ENCODE measurements around the gene BEX3.
"Not testable (repeated sequence)": the region's sequence is repeated elsewhere in the genome, so short reads cannot be mapped to it uniquely, and the experiment has no call there.

Gene BEX3

DNA sequence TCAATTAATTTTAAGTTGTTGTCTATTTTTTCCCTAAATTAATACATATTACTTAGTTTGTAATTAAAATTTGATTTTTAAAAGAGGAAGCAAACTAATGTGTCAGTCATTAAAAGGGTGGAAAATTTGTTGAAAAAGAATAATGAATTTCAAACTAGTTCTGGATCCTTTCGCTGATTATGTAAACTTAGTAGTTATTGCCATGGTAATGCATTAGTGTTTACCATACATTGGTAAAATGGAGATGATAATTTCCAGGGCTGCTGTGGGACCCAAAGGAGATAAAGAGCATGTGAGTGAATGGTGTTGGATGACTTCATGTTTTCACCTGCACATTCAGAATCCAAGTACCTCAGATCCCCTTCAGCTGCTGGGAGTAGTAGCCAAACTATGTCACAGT lies 6.5 kb downstream of the BEX3 start:
- H3K79me2 ChIP-seq (ENCODE audit: control insufficient read depth, insufficient read depth, low read length) = no peaks in the 10 kb centered on the region
- H3K23ac ChIP-seq (ENCODE audit: low read length) = no peak overlapping the region
- no peak overlapping the region for H4K5ac ChIP-seq (ENCODE audit: low read length)
- H3K56ac ChIP-seq (ENCODE audit: low read length) = peak overlapping the region; percentile 42
- H3K4ac ChIP-seq (ENCODE audit: low read depth, low read length) = peak overlapping the region; percentile 31
- H3K27me3 ChIP-seq (ENCODE audit: insufficient read depth, low read length, poor library complexity) = no peaks in the 10 kb centered on the region
- H3K9ac ChIP-seq (ENCODE audit: low read length) = no peak overlapping the region
- H2BK15ac ChIP-seq (replicated peaks; ENCODE audit: low read depth) = no peak overlapping the region
- H3K4me2 ChIP-seq (ENCODE audit: low read length) = no peak overlapping the region
- no peak overlapping the region for H2BK5ac ChIP-seq (ENCODE audit: low read length)
- H3K79me1 ChIP-seq (ENCODE audit: low read length) = no peaks in the 10 kb centered on the region
- H3K27ac ChIP-seq (ENCODE audit: low read depth, low read length) = no peak overlapping the region
- no CpG with 5 or more reads among the region's 1 CpG for WGBS (ENCODE audit: extremely low coverage, insufficient coverage, low lambda C conversion rate)
- H4K8ac ChIP-seq (ENCODE audit: low read depth, low read length) = no peak overlapping the region
- DNase-seq = no peak
- peaks cover 2% of the 10 kb centered on the region for H3K36me3 ChIP-seq (ENCODE audit: control insufficient read depth, insufficient read depth, low read length)
- H3K4me3 ChIP-seq (ENCODE audit: low read length) = no peak overlapping the region
- no peak overlapping the region for H2BK120ac ChIP-seq (ENCODE audit: low read depth, low read length)
- no peak overlapping the region for H2AK5ac ChIP-seq (ENCODE audit: low read length)
- H3K4me1 ChIP-seq (ENCODE audit: control insufficient read depth, low read depth, low read length) = no peaks in the 10 kb centered on the region
- H3K18ac ChIP-seq (ENCODE audit: low read length) = no peak overlapping the region

DNA sequence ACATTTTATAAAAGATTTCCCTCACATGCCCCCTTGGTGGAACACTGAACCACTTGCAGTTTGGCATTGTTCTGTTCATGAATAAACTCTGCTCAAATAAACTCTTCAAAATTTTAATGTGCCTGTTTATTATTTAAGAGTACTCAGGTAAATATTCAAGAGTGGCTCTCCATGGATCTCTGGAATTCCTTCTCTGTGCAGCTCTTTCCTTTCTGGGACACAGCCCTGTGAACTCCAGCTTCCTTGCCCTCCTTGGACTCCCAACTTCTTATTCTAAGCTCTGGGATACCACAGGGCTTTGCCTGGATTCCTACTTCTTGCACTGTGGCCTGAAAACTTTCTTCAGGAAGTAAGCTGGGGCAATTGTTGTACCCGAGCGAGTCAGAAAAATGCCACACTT lies 8.3 kb downstream of the BEX3 start:
- Histone ChIP-seq H3K4me1 (ENCODE audit: control insufficient read depth, low read depth, low read length) (peaks cover 2% of the 10 kb centered on the region), H3K4me2 (ENCODE audit: low read length) (no peak overlapping the region), H3K4ac (ENCODE audit: low read depth, low read length) (no peak overlapping the region), H2BK5ac (ENCODE audit: low read length) (no peak overlapping the region), H3K56ac (ENCODE audit: low read length) (peak overlapping the region; percentile 64), H3K79me1 (ENCODE audit: low read length) (no peaks in the 10 kb centered on the region), H3K9ac (ENCODE audit: low read length) (no peak overlapping the region), H2BK120ac (ENCODE audit: low read depth, low read length) (no peak overlapping the region), H3K4me3 (ENCODE audit: low read length) (no peak overlapping the region), H3K27me3 (ENCODE audit: insufficient read depth, low read length, poor library complexity) (no peaks in the 10 kb centered on the region), H3K18ac (ENCODE audit: low read length) (peak overlapping the region; percentile 60), H3K27ac (ENCODE audit: low read depth, low read length) (peak overlapping the region; percentile 57), H3K23ac (ENCODE audit: low read length) (no peak overlapping the region), H2AK5ac (ENCODE audit: low read length) (no peak overlapping the region), H2BK15ac (replicated peaks; ENCODE audit: low read depth) (no peak overlapping the region), H4K5ac (ENCODE audit: low read length) (no peak overlapping the region), H3K36me3 (ENCODE audit: control insufficient read depth, insufficient read depth, low read length) (no peaks in the 10 kb centered on the region), H4K8ac (ENCODE audit: low read depth, low read length) (no peak overlapping the region), H3K79me2 (ENCODE audit: control insufficient read depth, insufficient read depth, low read length) (no peaks in the 10 kb centered on the region)
- DNase-seq = no peak
- no CpG with 5 or more reads among the region's 2 CpGs for WGBS (ENCODE audit: extremely low coverage, insufficient coverage, low lambda C conversion rate)

DNA sequence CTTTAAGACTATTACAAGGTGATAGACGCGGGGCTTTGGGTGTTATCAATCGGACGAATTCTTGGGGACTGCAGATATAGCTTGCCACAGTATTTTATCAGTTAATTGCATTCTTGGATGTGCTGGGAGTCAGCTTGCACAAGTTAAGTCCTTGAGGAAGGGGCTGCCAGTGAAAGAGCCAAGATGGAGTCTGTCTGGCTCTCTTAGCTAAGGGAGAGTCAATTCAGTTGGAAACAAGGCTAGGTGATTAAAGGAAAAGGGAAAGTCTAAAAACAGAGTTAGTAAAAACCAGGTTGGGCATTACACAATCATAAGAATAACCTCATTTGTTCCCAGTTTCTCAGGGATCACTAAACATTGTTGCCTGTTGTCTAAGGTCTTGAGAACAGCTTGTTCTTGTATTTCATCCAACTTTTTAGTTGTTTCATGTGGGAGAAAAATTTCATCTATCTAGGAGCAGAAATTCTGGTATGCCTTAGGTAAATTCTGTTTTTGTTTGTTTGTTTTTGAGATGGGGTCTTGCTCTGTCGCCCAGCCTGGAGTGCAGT lies 9.0 kb downstream of the BEX3 start:
- not testable (repeated sequence) for H3K4me1 ChIP-seq (ENCODE audit: control insufficient read depth, low read depth, low read length); H3K9ac ChIP-seq (ENCODE audit: low read length); H2AK5ac ChIP-seq (ENCODE audit: low read length); H3K79me2 ChIP-seq (ENCODE audit: control insufficient read depth, insufficient read depth, low read length); H3K36me3 ChIP-seq (ENCODE audit: control insufficient read depth, insufficient read depth, low read length); H3K27me3 ChIP-seq (ENCODE audit: insufficient read depth, low read length, poor library complexity); H4K8ac ChIP-seq (ENCODE audit: low read depth, low read length); H3K79me1 ChIP-seq (ENCODE audit: low read length); DNase-seq; H3K4ac ChIP-seq (ENCODE audit: low read depth, low read length); H3K4me3 ChIP-seq (ENCODE audit: low read length); H3K4me2 ChIP-seq (ENCODE audit: low read length); H2BK5ac ChIP-seq (ENCODE audit: low read length); H2BK120ac ChIP-seq (ENCODE audit: low read depth, low read length); H2BK15ac ChIP-seq (replicated peaks; ENCODE audit: low read depth); H3K23ac ChIP-seq (ENCODE audit: low read length); H4K5ac ChIP-seq (ENCODE audit: low read length)
- Histone ChIP-seq H3K27ac (ENCODE audit: low read depth, low read length) (peak overlapping the region; percentile 28), H3K56ac (ENCODE audit: low read length) (peak overlapping the region; percentile 22), H3K18ac (ENCODE audit: low read length) (peak overlapping the region; percentile 60)
- no CpG with 5 or more reads among the region's 5 CpGs for WGBS (ENCODE audit: extremely low coverage, insufficient coverage, low lambda C conversion rate)

DNA sequence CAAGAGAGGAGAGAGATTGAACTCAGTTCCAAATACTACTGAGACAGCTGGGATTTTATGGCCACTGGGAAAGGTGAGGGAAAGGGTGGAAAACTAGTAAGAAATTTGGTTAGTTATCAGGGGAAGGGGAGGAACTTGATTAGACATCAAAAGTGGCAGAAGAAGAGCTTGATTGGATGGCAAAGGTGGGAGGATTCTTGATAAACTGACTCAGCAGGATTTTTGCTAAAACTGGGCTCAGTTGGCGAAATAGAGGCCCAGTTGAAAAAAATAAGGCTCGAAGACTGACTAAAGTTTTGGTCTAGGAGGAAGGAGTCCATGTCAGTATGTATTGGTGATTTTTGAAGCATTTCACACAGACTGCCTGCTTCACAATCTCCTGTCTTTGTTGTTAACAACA lies 10.0 kb downstream of the BEX3 start:
- no CpG with 5 or more reads among the region's 2 CpGs for WGBS (ENCODE audit: extremely low coverage, insufficient coverage, low lambda C conversion rate)

GRCh38 chrX:103393487-103393886 lies 17.1 kb downstream of the BEX3 start:
- DNase-seq = no peak

More for the DNA sequence above, 10.0 kb downstream of the BEX3 start:
- DNase-seq = peak; percentile 40
- H3K4me2 ChIP-seq (ENCODE audit: low read length) = no peak overlapping the region
- H3K36me3 ChIP-seq (ENCODE audit: control insufficient read depth, insufficient read depth, low read length) = no peaks in the 10 kb centered on the region
- H2BK15ac ChIP-seq (replicated peaks; ENCODE audit: low read depth) = no peak overlapping the region
- H3K27ac ChIP-seq (ENCODE audit: low read depth, low read length) = no peak overlapping the region
- no peak overlapping the region for H3K9ac ChIP-seq (ENCODE audit: low read length)
- H2BK5ac ChIP-seq (ENCODE audit: low read length) = no peak overlapping the region
- H2BK120ac ChIP-seq (ENCODE audit: low read depth, low read length) = no peak overlapping the region
- no peak overlapping the region for H2AK5ac ChIP-seq (ENCODE audit: low read length)
- H3K18ac ChIP-seq (ENCODE audit: low read length) = no peak overlapping the region
- no peak overlapping the region for H3K4ac ChIP-seq (ENCODE audit: low read depth, low read length)
- no peak overlapping the region for H3K4me3 ChIP-seq (ENCODE audit: low read length)
- no peaks in the 10 kb centered on the region for H3K79me2 ChIP-seq (ENCODE audit: control insufficient read depth, insufficient read depth, low read length)
- H3K79me1 ChIP-seq (ENCODE audit: low read length) = no peaks in the 10 kb centered on the region
- no peak overlapping the region for H3K56ac ChIP-seq (ENCODE audit: low read length)
- no peak overlapping the region for H4K8ac ChIP-seq (ENCODE audit: low read depth, low read length)
- H3K4me1 ChIP-seq (ENCODE audit: control insufficient read depth, low read depth, low read length) = peaks cover 2% of the 10 kb centered on the region
- no peak overlapping the region for H4K5ac ChIP-seq (ENCODE audit: low read length)
- no peaks in the 10 kb centered on the region for H3K27me3 ChIP-seq (ENCODE audit: insufficient read depth, low read length, poor library complexity)
- no peak overlapping the region for H3K23ac ChIP-seq (ENCODE audit: low read length)

GRCh38 chrX:103396186-103396585 lies 19.8 kb downstream of the BEX3 start:
- H2BK5ac ChIP-seq (ENCODE audit: low read length) = no peak overlapping the region
- H4K5ac ChIP-seq (ENCODE audit: low read length) = no peak overlapping the region
- H3K4me2 ChIP-seq (ENCODE audit: low read length) = no peak overlapping the region
- no peak overlapping the region for H3K27ac ChIP-seq (ENCODE audit: low read depth, low read length)
- H3K4me3 ChIP-seq (ENCODE audit: low read length) = no peak overlapping the region
- no peak overlapping the region for H3K18ac ChIP-seq (ENCODE audit: low read length)
- H2BK15ac ChIP-seq (replicated peaks; ENCODE audit: low read depth) = no peak overlapping the region
- no peaks in the 10 kb centered on the region for H3K4me1 ChIP-seq (ENCODE audit: control insufficient read depth, low read depth, low read length)
- H2AK5ac ChIP-seq (ENCODE audit: low read length) = no peak overlapping the region
- H3K36me3 ChIP-seq (ENCODE audit: control insufficient read depth, insufficient read depth, low read length) = no peaks in the 10 kb centered on the region
- H2BK120ac ChIP-seq (ENCODE audit: low read depth, low read length) = no peak overlapping the region
- H3K4ac ChIP-seq (ENCODE audit: low read depth, low read length) = no peak overlapping the region
- no peak overlapping the region for H3K56ac ChIP-seq (ENCODE audit: low read length)
- H3K27me3 ChIP-seq (ENCODE audit: insufficient read depth, low read length, poor library complexity) = no peaks in the 10 kb centered on the region
- no CpG with 5 or more reads among the region's 5 CpGs for WGBS (ENCODE audit: extremely low coverage, insufficient coverage, low lambda C conversion rate)
- no peaks in the 10 kb centered on the region for H3K79me1 ChIP-seq (ENCODE audit: low read length)
- H3K9ac ChIP-seq (ENCODE audit: low read length) = no peak overlapping the region
- H4K8ac ChIP-seq (ENCODE audit: low read depth, low read length) = no peak overlapping the region
- no peaks in the 10 kb centered on the region for H3K79me2 ChIP-seq (ENCODE audit: control insufficient read depth, insufficient read depth, low read length)
- no peak for DNase-seq
- no peak overlapping the region for H3K23ac ChIP-seq (ENCODE audit: low read length)

More at GRCh38 chrX:103393487-103393886, 17.1 kb downstream of the BEX3 start:
- H3K18ac ChIP-seq (ENCODE audit: low read length) = no peak overlapping the region
- H3K27ac ChIP-seq (ENCODE audit: low read depth, low read length) = no peak overlapping the region
- no peak overlapping the region for H3K4me3 ChIP-seq (ENCODE audit: low read length)
- no peak overlapping the region for H3K56ac ChIP-seq (ENCODE audit: low read length)
- H3K79me1 ChIP-seq (ENCODE audit: low read length) = no peaks in the 10 kb centered on the region
- H3K36me3 ChIP-seq (ENCODE audit: control insufficient read depth, insufficient read depth, low read length) = no peaks in the 10 kb centered on the region
- H2BK120ac ChIP-seq (ENCODE audit: low read depth, low read length) = no peak overlapping the region
- no peaks in the 10 kb centered on the region for H3K79me2 ChIP-seq (ENCODE audit: control insufficient read depth, insufficient read depth, low read length)
- WGBS (ENCODE audit: extremely low coverage, insufficient coverage, low lambda C conversion rate) = no CpG with 5 or more reads among the region's 3 CpGs
- peaks cover 2% of the 10 kb centered on the region for H3K4me1 ChIP-seq (ENCODE audit: control insufficient read depth, low read depth, low read length)
- no peak overlapping the region for H3K23ac ChIP-seq (ENCODE audit: low read length)
- no peak overlapping the region for H2AK5ac ChIP-seq (ENCODE audit: low read length)
- H2BK15ac ChIP-seq (replicated peaks; ENCODE audit: low read depth) = no peak overlapping the region
- H3K4ac ChIP-seq (ENCODE audit: low read depth, low read length) = no peak overlapping the region
- H3K9ac ChIP-seq (ENCODE audit: low read length) = no peak overlapping the region
- no peak overlapping the region for H4K5ac ChIP-seq (ENCODE audit: low read length)
- H2BK5ac ChIP-seq (ENCODE audit: low read length) = no peak overlapping the region
- H3K4me2 ChIP-seq (ENCODE audit: low read length) = no peak overlapping the region
- no peak overlapping the region for H4K8ac ChIP-seq (ENCODE audit: low read depth, low read length)
- no peaks in the 10 kb centered on the region for H3K27me3 ChIP-seq (ENCODE audit: insufficient read depth, low read length, poor library complexity)
